ENCODE data around the gene ITGAX. TPM values are rescaled to one million over a fixed set of nuclear protein-coding genes. Genes with fewer than 3 reads are reported as not detected.

Gene ITGAX
- 1.1 to 1.6 TPM (median 1.3 TPM) in 5 replicates for total RNA-seq (2022; extraction: Qiagen RNA extraction)

GRCh38 chr16:31354394-31355291 is at the start of gene ITGAX:
ITGAX (plus strand) TSS chr16:31355176; CDS start chr16:31355255, 79 bp downstream.

GRCh38 chr16:31393056-31393455 is 38.1 kb downstream of the ITGAX start, which contains the start of gene ITGAD:
ITGAD (plus strand) TSS chr16:31393335; CDS start chr16:31393361, 26 bp downstream.

GRCh38 chr16:31428279-31428597 is 73.3 kb downstream of the ITGAX start, which contains the start of gene COX6A2:
COX6A2 (minus strand) TSS chr16:31428360; CDS start chr16:31428325, 35 bp downstream.

Other genes with a start within 250 kb of the ITGAX start
- gene BCKDK, start 246.8 kb upstream of the ITGAX start, total RNA-seq (2022; extraction: Qiagen RNA extraction) = 40.3 to 55.9 TPM (median 50.6 TPM) in 5 replicates
- gene KAT8, start 237.5 kb upstream of the ITGAX start, total RNA-seq (2022; extraction: Qiagen RNA extraction) = 40.3 to 51.0 TPM (median 45.0 TPM) in 5 replicates
- gene PRSS8, start 219.4 kb upstream of the ITGAX start, total RNA-seq (2022; extraction: Qiagen RNA extraction) = 1.1 to 2.2 TPM (median 1.5 TPM) in 5 replicates
- gene PRSS36, start 205.1 kb upstream of the ITGAX start, total RNA-seq (2022; extraction: Qiagen RNA extraction) = 1.1 to 1.6 TPM (median 1.2 TPM) in 5 replicates
- 503 to 575 TPM (median 524 TPM) in 5 replicates for gene FUS, start 175.0 kb upstream of the ITGAX start, total RNA-seq (2022; extraction: Qiagen RNA extraction)
- gene PYCARD, start 152.4 kb upstream of the ITGAX start, total RNA-seq (2022; extraction: Qiagen RNA extraction) = 24.2 to 43.2 TPM (median 37.4 TPM) in 5 replicates
- 0.07 to 0.15 TPM (median 0.07 TPM) in 5 replicates for gene TRIM72, start 141.1 kb upstream of the ITGAX start, total RNA-seq (2022; extraction: Qiagen RNA extraction)
- gene PYDC1, start 138.0 kb upstream of the ITGAX start, total RNA-seq (2022; extraction: Qiagen RNA extraction) = not detected in 5 replicates
- 1.4 to 2.8 TPM (median 2.1 TPM) in 5 replicates for gene ITGAM, start 95.2 kb upstream of the ITGAX start, total RNA-seq (2022; extraction: Qiagen RNA extraction)
- 0.05 to 0.16 TPM (median 0.07 TPM) in 3 of 5 replicates, not detected in the others for gene ITGAD, start 38.2 kb downstream of the ITGAX start, total RNA-seq (2022; extraction: Qiagen RNA extraction)
- not detected in 5 replicates for gene COX6A2, start 73.2 kb downstream of the ITGAX start, total RNA-seq (2022; extraction: Qiagen RNA extraction)
- 0.05 to 0.22 TPM (median 0.10 TPM) in 5 replicates for gene ZNF843, start 87.6 kb downstream of the ITGAX start, total RNA-seq (2022; extraction: Qiagen RNA extraction)
- gene ARMC5, start 104.3 kb downstream of the ITGAX start, total RNA-seq (2022; extraction: Qiagen RNA extraction) = 5.9 to 14.0 TPM (median 10.2 TPM) in 5 replicates
- gene TGFB1I1, start 117.0 kb downstream of the ITGAX start, total RNA-seq (2022; extraction: Qiagen RNA extraction) = 38.0 to 61.9 TPM (median 53.0 TPM) in 5 replicates
- 0.23 to 0.34 TPM (median 0.27 TPM) in 4 of 5 replicates, not detected in the other for gene SLC5A2, start 127.9 kb downstream of the ITGAX start, total RNA-seq (2022; extraction: Qiagen RNA extraction)
- gene RUSF1, start 153.2 kb downstream of the ITGAX start, total RNA-seq (2022; extraction: Qiagen RNA extraction) = 38.7 to 54.6 TPM (median 49.4 TPM) in 5 replicates
- gene AHSP, start 172.7 kb downstream of the ITGAX start, total RNA-seq (2022; extraction: Qiagen RNA extraction) = not detected in 5 replicates